Activated T-helper 2 cell treated with anti-CD3 and anti-CD28 coated beads, Interferon-gamma antibody, Interleukin-2, Interleukin-4, amounts not matched to agents 10 μg/mL and 5 μg/mL and 100 μg/mL, durations not matched to agents 14 hours and 24 hours and 36 hours (primary cell): ENCODE measurements around the gene ACSS1. TPM values are rescaled to one million over a fixed set of nuclear protein-coding genes. Genes with fewer than 3 reads are reported as not detected.

Experiments used
- DNase-seq: peaks from one replicate; pipeline ENCODE4 v3.0.0; 2021; ENCODE audit warnings: low spot score
- H3K27ac Mint-ChIP-seq: one replicate; pipeline ENCODE4 v1.8.0; 2021; ENCODE audit warnings: mixed read lengths
- H3K27me3 Mint-ChIP-seq: one replicate; pipeline ENCODE4 v1.8.0; 2021; ENCODE audit warnings: low read depth, mixed read lengths
- H3K36me3 Mint-ChIP-seq: one replicate; pipeline ENCODE4 v1.8.0; 2021; ENCODE audit warnings: low read depth, mixed read lengths
- H3K4me1 Mint-ChIP-seq: one replicate; pipeline ENCODE4 v1.8.0; 2021; ENCODE audit warnings: low read depth, mixed read lengths
- H3K4me3 Mint-ChIP-seq: one replicate; pipeline ENCODE4 v1.8.0; 2021; ENCODE audit warnings: low read depth, mild to moderate bottlenecking, moderate library complexity, mixed read lengths
- H3K9me3 Mint-ChIP-seq: one replicate; pipeline ENCODE4 v1.8.0; 2021; ENCODE audit warnings: mixed read lengths
- intact Hi-C: fragments of 100-400 bp; cut with micrococcal nuclease; formaldehyde crosslinking; loops from one replicate; pipeline ENCODE4 v1.15.1; 2023
- total RNA-seq: library from RNA; stranded (reverse); gene quantifications from 2 replicates; pipeline ENCODE4 v1.2.3, GENCODE V29; 2022

ACSS1 gene
- total RNA-seq, 1 donor from 2014 or later, result 15.1 TPM

DNA sequence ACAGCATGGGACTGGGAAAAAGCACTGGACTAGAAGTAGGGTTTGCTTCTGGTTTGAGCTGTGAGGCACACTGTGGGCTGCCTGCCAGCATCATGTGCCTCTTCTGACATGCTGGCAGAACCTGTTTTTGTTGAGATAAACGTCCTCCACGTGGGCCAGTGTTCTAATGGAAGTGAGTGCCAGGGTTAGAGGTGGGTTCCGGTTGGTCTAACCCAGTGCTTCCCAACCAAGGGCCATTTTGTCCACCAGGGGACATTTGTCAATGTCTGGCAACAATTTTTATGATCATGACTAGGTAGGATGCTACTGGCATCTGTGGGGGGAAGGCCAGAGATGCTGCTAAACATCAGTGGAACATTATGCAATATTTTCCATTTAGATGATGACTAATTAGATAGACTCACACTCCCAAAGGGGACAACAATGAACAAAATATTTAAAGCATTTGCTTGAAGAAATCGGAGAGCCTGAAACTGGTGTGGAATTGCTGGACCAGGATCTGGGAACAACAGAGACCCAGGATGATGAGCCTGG lies 57.6 kb downstream of the ACSS1 start:
- DNase-seq, result no peak
- intact Hi-C loops, result no loop called here

DNA sequence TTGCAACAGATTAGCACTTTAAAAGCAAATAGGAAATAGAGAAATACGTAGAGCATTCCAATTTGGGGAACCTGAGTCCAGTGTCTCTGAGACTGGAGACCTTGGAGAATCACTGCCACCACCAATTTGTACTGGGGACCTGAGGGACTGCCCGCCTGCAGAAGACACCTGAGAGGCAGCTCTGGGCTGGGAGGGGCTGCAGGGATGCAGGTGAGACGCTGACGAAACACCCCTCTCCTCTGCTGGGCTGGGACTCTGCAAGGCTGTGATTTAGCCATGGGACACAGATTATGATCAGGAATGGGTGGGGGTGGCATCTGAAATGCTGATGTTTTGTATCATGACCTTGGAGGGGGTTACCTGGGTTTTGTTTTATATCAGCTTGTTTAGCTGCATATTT lies 58.4 kb downstream of the ACSS1 start:
- Mint-ChIP-seq H3K27me3 (peaks cover 32% of the 10 kb centered on the region), H3K4me1 (peaks cover 9% of the 10 kb centered on the region), H3K4me3 (no peak overlapping the region), H3K9me3 (no peaks in the 10 kb centered on the region), H3K27ac (no peak overlapping the region), H3K36me3 (peaks cover 3% of the 10 kb centered on the region)
- DNase-seq, result no peak
- intact Hi-C loops, result loop anchor here (10.0 kb wide), 1 partner anchor 295 kb away; no protein-coding TSS in a partner anchor

More for the DNA sequence above, 57.6 kb downstream of the ACSS1 start:
- Mint-ChIP-seq H3K4me1 (peaks cover 3% of the 10 kb centered on the region), H3K27me3 (peaks cover 27% of the 10 kb centered on the region), H3K4me3 (no peak overlapping the region), H3K9me3 (no peaks in the 10 kb centered on the region), H3K27ac (no peak overlapping the region), H3K36me3 (peaks cover 3% of the 10 kb centered on the region)

DNA sequence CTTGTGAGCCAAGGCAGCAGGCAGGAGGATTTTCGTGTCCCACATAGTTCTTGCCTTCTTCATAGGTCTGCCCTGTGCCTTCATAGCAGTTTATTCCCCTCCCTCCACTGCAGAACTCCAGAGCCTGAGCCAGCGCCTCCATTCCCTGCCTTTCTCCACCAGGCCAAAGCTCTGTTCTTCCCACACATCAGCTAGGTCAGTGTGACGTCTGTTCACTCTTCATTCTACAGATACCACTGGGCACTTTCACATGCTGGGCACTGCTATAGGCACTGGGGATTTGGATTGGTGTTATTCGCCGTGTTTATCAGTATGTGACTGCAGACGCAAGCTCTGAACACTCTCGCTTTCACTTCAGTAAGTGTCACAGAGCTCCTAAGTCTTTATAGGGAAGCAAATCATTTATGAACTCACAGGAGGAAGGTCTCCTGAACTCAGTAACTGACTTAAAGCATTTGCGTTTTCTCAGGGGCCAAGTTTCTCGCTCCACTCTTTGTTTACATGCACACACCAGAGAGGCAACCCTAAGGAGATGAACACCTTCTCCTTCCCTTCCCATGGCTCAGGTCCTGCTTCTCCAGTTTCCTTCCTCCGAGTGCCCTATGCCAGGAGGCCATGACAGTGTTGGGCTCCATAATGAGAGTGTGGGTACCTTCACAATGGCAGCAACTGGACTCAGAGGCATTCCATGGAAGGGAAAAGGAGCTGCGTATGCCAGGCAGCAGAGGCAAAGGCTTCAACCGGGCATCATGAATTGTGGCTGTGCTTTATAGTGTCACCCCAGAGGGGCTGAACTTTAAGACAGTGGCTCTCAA lies 59.1 kb downstream of the ACSS1 start:
- no peaks in the 10 kb centered on the region for H3K36me3 Mint-ChIP-seq
- H3K27ac Mint-ChIP-seq, result no peak overlapping the region
- H3K4me3 Mint-ChIP-seq, result no peak overlapping the region
- H3K4me1 Mint-ChIP-seq, result peaks cover 13% of the 10 kb centered on the region
- H3K9me3 Mint-ChIP-seq, result no peaks in the 10 kb centered on the region
- no peak for DNase-seq
- intact Hi-C loops, result loop anchor here (10.0 kb wide), 1 partner anchor 296 kb away; no protein-coding TSS in a partner anchor
- peaks cover 32% of the 10 kb centered on the region for H3K27me3 Mint-ChIP-seq

DNA sequence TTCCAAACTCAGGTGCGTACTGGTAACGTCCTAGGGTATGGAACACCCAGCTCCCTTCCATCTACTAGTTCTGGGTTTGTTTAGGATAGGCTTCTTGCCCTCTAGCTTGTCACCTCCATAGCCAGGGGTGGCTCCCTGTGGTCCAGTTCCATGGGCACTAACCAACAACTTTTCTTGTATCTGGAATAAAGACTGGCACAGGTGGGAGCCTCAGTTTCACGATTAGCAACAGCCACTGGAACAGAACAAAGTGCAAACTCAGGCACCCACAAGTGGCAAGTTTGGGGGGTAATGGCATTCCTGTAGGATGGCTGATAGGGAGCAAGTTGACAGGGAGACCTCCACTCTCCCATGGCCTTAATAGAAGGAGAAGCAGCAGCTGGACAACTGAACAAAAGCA lies 59.8 kb downstream of the ACSS1 start:
- no peak for DNase-seq
- peaks cover 32% of the 10 kb centered on the region for H3K27me3 Mint-ChIP-seq

DNA sequence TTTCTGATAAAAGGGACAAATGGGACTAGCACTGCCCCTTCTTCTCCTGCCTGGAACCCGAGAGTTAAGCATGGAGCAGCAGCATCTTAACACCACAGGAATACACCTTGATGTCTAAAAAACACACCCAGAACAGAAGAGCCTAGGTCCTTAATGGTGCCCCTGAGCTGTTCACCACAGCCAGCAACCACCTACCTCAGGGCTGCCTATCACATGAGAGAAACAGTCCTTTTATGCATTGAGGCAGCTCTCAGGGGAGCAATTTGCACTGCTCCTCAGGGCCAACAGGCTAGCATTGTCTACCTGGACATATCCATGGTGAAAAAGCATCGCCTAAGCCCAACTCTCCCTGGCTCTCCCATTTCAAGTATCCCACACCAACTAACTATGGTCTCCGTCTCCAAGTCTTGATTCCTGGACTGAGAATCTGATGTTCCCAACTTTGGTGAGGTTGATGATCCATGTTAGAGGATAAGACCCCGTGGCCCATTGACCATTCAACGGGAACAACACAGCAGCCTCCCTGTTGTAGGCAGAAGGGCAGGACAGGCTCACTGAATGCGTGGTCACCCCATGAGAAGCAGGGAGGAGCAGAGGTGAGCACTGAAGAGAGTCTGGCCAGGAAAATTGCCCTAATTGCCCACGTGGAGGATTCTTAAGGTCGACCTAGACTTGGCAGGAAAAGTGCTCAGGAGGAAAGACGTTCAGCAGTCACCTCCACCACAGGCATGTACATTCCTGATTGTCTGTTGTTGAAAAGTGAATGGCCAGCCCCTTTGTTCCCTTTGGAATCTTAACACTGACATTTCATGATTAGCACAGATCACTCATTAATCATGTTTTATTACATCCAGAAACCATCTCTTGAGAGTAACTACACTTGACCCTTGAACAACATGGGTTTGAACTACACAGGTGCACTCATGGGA lies 61.2 kb downstream of the ACSS1 start:
- Mint-ChIP-seq H3K4me3 (no peak overlapping the region), H3K9me3 (no peaks in the 10 kb centered on the region), H3K27ac (no peak overlapping the region), H3K4me1 (peaks cover 23% of the 10 kb centered on the region), H3K36me3 (peaks cover 3% of the 10 kb centered on the region), H3K27me3 (peaks cover 32% of the 10 kb centered on the region)
- DNase-seq, result no peak
- intact Hi-C loops, result loop anchor here (10.0 kb wide), 1 partner anchor 298 kb away; no protein-coding TSS in a partner anchor

More for the DNA sequence above, 59.8 kb downstream of the ACSS1 start:
- peaks cover 19% of the 10 kb centered on the region for H3K4me1 Mint-ChIP-seq
- H3K4me3 Mint-ChIP-seq, result no peak overlapping the region
- H3K9me3 Mint-ChIP-seq, result no peaks in the 10 kb centered on the region
- no peaks in the 10 kb centered on the region for H3K36me3 Mint-ChIP-seq
- no peak overlapping the region for H3K27ac Mint-ChIP-seq
- intact Hi-C loops, result loop anchor here (10.0 kb wide), 1 partner anchor 297 kb away; no protein-coding TSS in a partner anchor

DNA sequence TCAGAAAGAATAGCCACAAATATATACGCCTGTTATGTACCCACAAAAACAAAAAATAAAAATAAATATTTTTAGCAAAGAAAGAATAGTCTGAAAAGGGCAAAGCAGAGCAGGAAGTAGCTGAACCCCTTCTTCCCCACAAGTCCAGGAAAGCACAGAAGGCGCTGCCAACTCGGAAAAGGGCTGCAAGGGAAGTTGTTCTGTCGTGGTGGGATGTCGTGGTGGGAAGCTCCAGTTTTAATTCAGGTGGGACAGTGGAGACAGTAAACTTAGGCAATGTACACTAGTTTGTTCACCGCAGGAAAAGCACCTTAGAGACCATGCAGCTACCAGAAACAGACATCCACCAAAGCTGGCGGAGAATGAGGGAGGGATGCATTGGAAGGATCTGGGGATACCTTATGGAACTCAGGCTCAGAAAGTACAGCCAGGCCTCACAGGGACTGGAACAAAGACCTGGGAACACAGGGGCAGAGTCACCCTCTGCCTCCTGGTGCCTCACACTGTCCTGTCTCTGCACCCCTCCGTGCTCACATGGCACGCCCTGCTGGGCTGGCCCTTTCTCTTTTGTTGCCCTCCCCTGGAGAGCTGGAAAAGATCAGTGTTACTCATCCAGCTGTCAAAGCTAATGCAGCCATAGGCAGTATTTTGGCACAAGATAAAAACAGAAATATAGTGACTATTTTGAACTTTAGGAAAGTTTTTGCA lies 62.0 kb downstream of the ACSS1 start:
- Mint-ChIP-seq H3K27me3 (peaks cover 32% of the 10 kb centered on the region), H3K9me3 (no peaks in the 10 kb centered on the region), H3K36me3 (peaks cover 8% of the 10 kb centered on the region), H3K4me3 (no peak overlapping the region), H3K27ac (no peak overlapping the region), H3K4me1 (peaks cover 32% of the 10 kb centered on the region)
- intact Hi-C loops, result loop anchor here (1.0 to 10.0 kb wide), 3 partner anchors 69 to 299 kb away; no protein-coding TSS in a partner anchor
- no peak for DNase-seq

DNA sequence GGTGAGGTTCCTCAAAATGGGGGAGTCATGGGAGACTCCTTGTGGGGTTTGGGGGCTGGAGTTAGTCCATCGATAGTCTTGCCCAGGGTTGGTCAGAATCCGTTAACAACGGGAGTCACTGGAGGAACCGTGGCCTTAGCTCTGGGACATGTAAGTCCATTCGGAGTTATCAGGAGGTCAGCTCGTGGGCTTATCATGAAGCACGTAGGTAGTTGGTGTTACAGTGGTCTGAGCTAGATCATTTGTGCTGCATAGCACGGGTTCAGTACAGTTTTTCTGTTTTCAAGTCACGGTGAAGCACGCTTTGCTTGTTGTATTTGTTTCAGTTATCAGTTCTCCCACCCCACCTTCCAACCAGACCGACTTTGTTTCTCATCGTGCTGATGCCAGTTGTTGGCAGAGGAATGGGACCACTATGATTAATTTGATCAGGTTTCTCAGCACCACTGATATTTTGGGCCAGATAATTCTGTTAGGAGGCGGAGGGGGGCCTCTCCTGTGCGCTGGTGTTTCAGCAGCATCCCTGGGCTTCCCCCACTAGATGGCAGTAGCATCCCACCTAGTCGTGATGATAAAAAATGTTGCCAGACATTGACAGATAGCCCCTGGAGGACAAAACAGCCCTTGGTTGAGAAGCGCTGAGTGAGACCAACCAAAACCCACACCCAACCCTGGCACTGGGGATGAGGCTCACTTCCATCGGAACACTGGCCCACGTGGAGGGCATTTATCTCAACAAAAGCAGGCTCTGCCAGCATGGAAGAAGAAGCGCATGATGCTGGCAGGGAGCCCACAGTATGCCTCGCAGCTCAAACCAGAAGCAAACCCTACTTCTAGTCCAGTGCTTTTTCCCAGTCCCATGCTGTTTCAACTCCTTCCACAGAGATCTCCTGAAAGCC lies 63.2 kb downstream of the ACSS1 start:
- peaks cover 17% of the 10 kb centered on the region for H3K36me3 Mint-ChIP-seq
- H3K9me3 Mint-ChIP-seq, result no peaks in the 10 kb centered on the region
- intact Hi-C loops, result loop anchor here (1.0 to 10.0 kb wide), 7 partner anchors 71 to 628 kb away; partner anchors contain the start of genes ENTPD6, GINS1, NANP and PYGB
- DNase-seq, result peak; percentile 71
- peaks cover 39% of the 10 kb centered on the region for H3K4me1 Mint-ChIP-seq
- H3K27ac Mint-ChIP-seq, result no peak overlapping the region
- peaks cover 28% of the 10 kb centered on the region for H3K27me3 Mint-ChIP-seq
- no peak overlapping the region for H3K4me3 Mint-ChIP-seq

DNA sequence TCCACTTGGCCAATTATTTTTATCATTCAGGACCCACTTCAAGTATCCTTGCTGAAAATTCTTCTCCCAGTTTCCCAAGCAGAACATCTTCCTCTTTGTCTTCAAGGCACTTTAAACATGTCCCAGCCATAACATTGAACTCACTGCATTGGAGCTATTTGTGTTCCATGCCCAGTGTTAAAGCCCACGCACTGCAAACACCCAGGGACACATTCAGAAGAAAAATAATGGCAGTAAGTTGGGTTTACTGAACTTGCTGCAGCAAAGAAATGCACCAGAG lies 63.8 kb downstream of the ACSS1 start:
- Mint-ChIP-seq H3K9me3 (no peaks in the 10 kb centered on the region), H3K4me1 (peaks cover 42% of the 10 kb centered on the region), H3K4me3 (peak overlapping the region; percentile 62), H3K36me3 (peaks cover 20% of the 10 kb centered on the region), H3K27ac (peak overlapping the region; percentile 18), H3K27me3 (peaks cover 28% of the 10 kb centered on the region)
- intact Hi-C loops, result loop anchor here (5.0 to 10.0 kb wide), 5 partner anchors 203 to 628 kb away; partner anchors contain the start of genes ENTPD6, GINS1, NANP and PYGB
- DNase-seq, result no peak

DNA sequence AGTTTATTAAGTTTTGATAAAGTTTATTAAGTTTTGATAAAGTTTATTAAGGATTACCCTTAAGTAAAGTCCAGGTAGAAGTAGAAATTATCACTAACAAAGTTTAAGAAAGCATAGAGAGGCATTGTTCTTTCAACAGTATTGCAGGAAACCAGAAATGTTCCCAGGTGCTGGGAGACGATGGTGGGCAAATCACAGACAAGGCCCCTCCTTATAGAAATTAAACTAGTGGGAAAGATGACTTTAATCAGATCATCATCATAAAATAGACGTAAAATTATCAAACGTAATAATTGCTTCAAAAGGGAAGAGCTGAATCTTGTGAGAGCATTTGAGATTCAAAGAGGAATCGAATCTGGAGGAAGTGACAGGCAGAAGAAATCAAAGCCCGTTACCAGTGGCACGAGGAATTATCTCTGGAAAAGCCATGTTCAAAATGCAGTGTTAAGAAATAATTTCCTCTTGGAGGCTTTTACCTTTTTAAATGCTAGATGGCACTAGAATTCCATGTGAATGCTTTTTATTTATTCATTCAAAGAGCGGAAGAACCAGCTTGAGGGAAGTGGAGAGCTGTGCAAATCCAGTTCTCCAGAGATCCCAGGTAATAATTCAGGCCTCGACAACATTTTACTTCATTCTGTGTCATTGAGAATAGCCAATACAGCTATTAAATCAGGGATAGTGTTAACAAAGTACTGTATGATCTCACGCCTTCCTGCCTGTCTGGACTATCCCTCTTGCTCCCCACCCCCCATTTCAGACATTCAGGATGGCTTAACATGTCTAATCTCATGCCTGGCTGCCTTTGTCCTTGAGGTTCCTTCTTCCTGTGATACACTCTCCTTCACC lies 64.4 kb downstream of the ACSS1 start:
- no peak for DNase-seq
- Mint-ChIP-seq H3K27ac (peak overlapping the region; percentile 85), H3K27me3 (peaks cover 25% of the 10 kb centered on the region), H3K36me3 (peaks cover 26% of the 10 kb centered on the region), H3K9me3 (no peaks in the 10 kb centered on the region), H3K4me3 (peak overlapping the region; percentile 62), H3K4me1 (peaks cover 48% of the 10 kb centered on the region)
- intact Hi-C loops, result loop anchor here (5.0 to 10.0 kb wide), 5 partner anchors 204 to 629 kb away; partner anchors contain the start of genes ENTPD6, GINS1, NANP and PYGB

DNA sequence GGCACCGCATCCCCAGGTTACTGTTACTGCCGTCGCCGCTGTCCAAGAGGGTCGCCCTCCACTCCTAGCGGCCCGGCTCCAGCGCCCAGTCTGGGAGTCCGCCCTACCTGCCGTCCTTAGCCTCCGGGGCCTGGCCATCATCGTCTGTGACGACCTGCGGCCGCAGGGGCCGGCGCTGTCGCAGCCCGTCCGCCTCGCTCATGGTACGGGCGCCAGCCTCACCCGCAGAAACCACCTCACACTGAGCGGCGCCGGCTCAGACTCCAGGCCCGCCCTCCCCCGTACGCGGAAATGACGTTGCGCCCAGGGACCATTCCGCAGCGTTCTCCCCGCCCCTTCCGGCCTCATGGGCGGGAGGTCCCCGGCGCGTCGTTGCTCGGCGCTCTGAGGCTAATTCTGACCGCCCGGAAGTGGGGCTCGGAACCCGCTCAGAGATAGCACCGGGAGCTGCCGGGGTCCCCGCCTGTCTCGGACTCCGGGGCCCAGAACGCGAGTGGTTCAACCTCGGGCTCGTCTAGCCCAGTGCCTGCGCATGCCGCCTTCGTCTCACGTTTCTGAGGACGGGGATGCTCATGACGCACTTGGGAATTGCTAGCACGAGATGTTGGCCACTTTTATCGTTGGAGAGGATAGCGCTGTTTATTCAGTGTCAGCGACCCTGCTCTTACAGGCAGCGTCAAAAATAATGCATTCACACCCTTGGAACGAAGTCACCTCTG lies 65.3 kb downstream of the ACSS1 start, which contains the start of gene APMAP:
Gene APMAP, minus strand, starts transcription at position 265 of the 719 bp plus-strand sequence. Its CDS starts 63 bp downstream, at position 202.
- Mint-ChIP-seq H3K27me3 (peaks cover 19% of the 10 kb centered on the region), H3K4me1 (peaks cover 55% of the 10 kb centered on the region), H3K4me3 (peak within 1 kb of the TSS; percentile 97), H3K36me3 (peaks cover 32% of the 10 kb centered on the region), H3K9me3 (no peaks in the 10 kb centered on the region), H3K27ac (peak within 1 kb of the TSS; percentile 85)
- intact Hi-C loops, result loop anchor here (1.0 to 10.0 kb wide), 7 partner anchors 66 to 630 kb away; partner anchors contain the start of genes ABHD12, ACSS1, ENTPD6 and GINS1
- peak; percentile 92 for DNase-seq
